ENCODE data around the gene FAT3. TPM values are rescaled to one million over a fixed set of nuclear protein-coding genes. Genes with fewer than 3 reads are reported as not detected.

The FAT3 gene
- total and polyA plus RNA-seq, 4 donors: 0.06 to 1.3 (median 0.62) TPM

- H3K36me3 ChIP-seq (ENCODE audit: control insufficient read depth in 4 of 4, insufficient read depth in 3 of 4, low read depth in 1 of 4, low read length in 3 of 4): no peaks in the 10 kb centered on the region
- H3K27me3 ChIP-seq (ENCODE audit: control insufficient read depth in 4 of 4, insufficient read depth in 4 of 4, low read length in 3 of 4): no peaks in the 10 kb centered on the region
- H3K9me3 ChIP-seq (ENCODE audit: control insufficient read depth in 4 of 4, low read length in 3 of 4): no peaks in the 10 kb centered on the region
- H3K27ac ChIP-seq (ENCODE audit: low read depth in 1 of 2, low read length in 2 of 2): no peak overlapping the region
- no peaks in the 10 kb centered on the region for H3K4me1 ChIP-seq (ENCODE audit: control insufficient read depth in 4 of 4, insufficient read depth in 4 of 4, low read length in 3 of 4)
- no peak overlapping the region for H3K4me3 ChIP-seq (ENCODE audit: low read depth in 1 of 3, low read length in 3 of 3)
- TF ChIP-seq RAD21 (IDR thresholded peaks at IDR 0.05): no peak
- no peak for TF ChIP-seq TAF1 (conservative IDR thresholded peaks at IDR 0.05)
- no peak for TF ChIP-seq YY1 (IDR thresholded peaks at IDR 0.05)
- TF ChIP-seq HNF4G (IDR thresholded peaks at IDR 0.05): no peak
- TF ChIP-seq ZBTB33 (IDR thresholded peaks at IDR 0.05): no peak
- TF ChIP-seq JUND (IDR thresholded peaks at IDR 0.05): no peak
- TF ChIP-seq EGR1 (IDR thresholded peaks at IDR 0.05; ENCODE audit: low read depth in 2 of 2): no peak
- TF ChIP-seq, protein P1, sequence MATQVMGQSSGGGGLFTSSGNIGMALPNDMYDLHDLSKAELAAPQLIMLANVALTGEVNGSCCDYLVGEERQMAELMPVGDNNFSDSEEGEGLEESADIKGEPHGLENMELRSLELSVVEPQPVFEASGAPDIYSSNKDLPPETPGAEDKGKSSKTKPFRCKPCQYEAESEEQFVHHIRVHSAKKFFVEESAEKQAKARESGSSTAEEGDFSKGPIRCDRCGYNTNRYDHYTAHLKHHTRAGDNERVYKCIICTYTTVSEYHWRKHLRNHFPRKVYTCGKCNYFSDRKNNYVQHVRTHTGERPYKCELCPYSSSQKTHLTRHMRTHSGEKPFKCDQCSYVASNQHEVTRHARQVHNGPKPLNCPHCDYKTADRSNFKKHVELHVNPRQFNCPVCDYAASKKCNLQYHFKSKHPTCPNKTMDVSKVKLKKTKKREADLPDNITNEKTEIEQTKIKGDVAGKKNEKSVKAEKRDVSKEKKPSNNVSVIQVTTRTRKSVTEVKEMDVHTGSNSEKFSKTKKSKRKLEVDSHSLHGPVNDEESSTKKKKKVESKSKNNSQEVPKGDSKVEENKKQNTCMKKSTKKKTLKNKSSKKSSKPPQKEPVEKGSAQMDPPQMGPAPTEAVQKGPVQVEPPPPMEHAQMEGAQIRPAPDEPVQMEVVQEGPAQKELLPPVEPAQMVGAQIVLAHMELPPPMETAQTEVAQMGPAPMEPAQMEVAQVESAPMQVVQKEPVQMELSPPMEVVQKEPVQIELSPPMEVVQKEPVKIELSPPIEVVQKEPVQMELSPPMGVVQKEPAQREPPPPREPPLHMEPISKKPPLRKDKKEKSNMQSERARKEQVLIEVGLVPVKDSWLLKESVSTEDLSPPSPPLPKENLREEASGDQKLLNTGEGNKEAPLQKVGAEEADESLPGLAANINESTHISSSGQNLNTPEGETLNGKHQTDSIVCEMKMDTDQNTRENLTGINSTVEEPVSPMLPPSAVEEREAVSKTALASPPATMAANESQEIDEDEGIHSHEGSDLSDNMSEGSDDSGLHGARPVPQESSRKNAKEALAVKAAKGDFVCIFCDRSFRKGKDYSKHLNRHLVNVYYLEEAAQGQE (IDR thresholded peaks at IDR 0.05): no peak
- TF ChIP-seq FOXA2 (IDR thresholded peaks at IDR 0.05): no peak
- no peak for TF ChIP-seq HNF4A (conservative IDR thresholded peaks at IDR 0.05)
- TF ChIP-seq ATF3 (IDR thresholded peaks at IDR 0.05): no peak
- no peak for TF ChIP-seq CTCF (IDR thresholded peaks at IDR 0.05; ENCODE audit: low read depth, low read length, missing input control)
- DNase-seq (ENCODE audit: low spot score): no peak
- WGBS: 72% methylated on average over 1 of the region's 1 CpG
- H3K9ac ChIP-seq (ENCODE audit: low read depth in 1 of 2, low read length in 2 of 2): no peak overlapping the region
Measured at GRCh38 chr11:92253421-92253820, 28.8 kb downstream of the FAT3 start.

DNA sequence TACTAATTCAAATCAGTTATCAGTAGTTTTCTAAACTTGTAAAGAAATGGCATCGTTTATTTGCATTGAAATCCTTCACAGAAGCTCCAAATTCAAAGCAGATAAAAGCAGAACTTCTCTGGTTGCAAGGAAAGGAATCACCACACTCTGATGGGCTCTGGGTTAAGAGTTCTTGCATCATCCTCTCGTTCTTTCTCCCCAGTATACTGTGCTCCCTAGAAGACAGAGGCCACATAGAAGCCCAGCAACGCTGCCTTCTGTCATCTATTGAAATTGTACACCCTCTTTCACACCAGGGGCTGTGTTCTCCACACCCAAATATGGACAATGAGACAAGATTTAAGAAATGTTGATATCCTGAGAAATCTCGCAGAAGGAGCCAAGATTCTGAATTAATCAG, 29.3 kb downstream of the FAT3 start:
- Histone ChIP-seq H3K9ac (ENCODE audit: low read depth in 1 of 2, low read length in 2 of 2) (no peak overlapping the region), H3K27ac (ENCODE audit: low read depth in 1 of 2, low read length in 2 of 2) (no peak overlapping the region), H3K36me3 (ENCODE audit: control insufficient read depth in 4 of 4, insufficient read depth in 3 of 4, low read depth in 1 of 4, low read length in 3 of 4) (no peaks in the 10 kb centered on the region), H3K27me3 (ENCODE audit: control insufficient read depth in 4 of 4, insufficient read depth in 4 of 4, low read length in 3 of 4) (no peaks in the 10 kb centered on the region), H3K4me1 (ENCODE audit: control insufficient read depth in 4 of 4, insufficient read depth in 4 of 4, low read length in 3 of 4) (no peaks in the 10 kb centered on the region), H3K9me3 (ENCODE audit: control insufficient read depth in 4 of 4, low read length in 3 of 4) (no peaks in the 10 kb centered on the region), H3K4me3 (ENCODE audit: low read depth in 1 of 3, low read length in 3 of 3) (no peak overlapping the region)
- DNase-seq (ENCODE audit: low spot score): no peak
- WGBS: 77% methylated on average over 4 of the region's 4 CpGs
- TF ChIP-seq SP1 (IDR thresholded peaks at IDR 0.05) (no peak), JUND (IDR thresholded peaks at IDR 0.05) (no peak), ZBTB33 (IDR thresholded peaks at IDR 0.05) (no peak)
